Large intestine (tissue), 3 donors: ENCODE results near the gene TMEM214. TPM values are rescaled to one million over a fixed set of nuclear protein-coding genes. Genes with fewer than 3 reads are reported as not detected.
A peak's percentile ranks its signal among the peaks of the same experiment; 100 is the strongest.

Source experiments
- DNase-seq, 2 donors: peaks; one replicate each; pipeline versions ENCODE4 v3.0.0 to v3.0.0-alpha.2; 2013
- H3K27ac ChIP-seq: one replicate; pipeline ENCODE4 v1.5.1; 2013; ENCODE audit warnings: low read length
- H3K27me3 ChIP-seq: 2 replicates; pipeline ENCODE4 v1.6.1; 2013; ENCODE audit warnings: low read length; ENCODE audit not compliant: control insufficient read depth, insufficient read depth
- H3K36me3 ChIP-seq: 2 replicates; pipeline ENCODE4 v1.6.1; 2013; ENCODE audit warnings: low read length; ENCODE audit not compliant: control insufficient read depth, insufficient read depth
- H3K4me1 ChIP-seq: one replicate; pipeline ENCODE4 v1.6.1; 2013; ENCODE audit warnings: low read length; ENCODE audit not compliant: control insufficient read depth, insufficient read depth
- H3K4me3 ChIP-seq: one replicate; pipeline ENCODE4 v1.5.1; 2013; ENCODE audit warnings: low read length
- H3K9me3 ChIP-seq: one replicate; pipeline ENCODE4 v1.6.1; 2013; ENCODE audit warnings: mild to moderate bottlenecking, low read depth, low read length, moderate library complexity; ENCODE audit not compliant: control insufficient read depth
- WGBS: methylation state at CpG from one replicate; pipeline ENCODE4 v1.1.5; 2013; ENCODE audit warnings: low lambda C conversion rate; ENCODE audit not compliant: insufficient coverage; 5-methylcytosine and 5-hydroxymethylcytosine counted together
- polyA plus RNA-seq: library from polyadenylated mRNA; unstranded; fragments of 120-200 nt; gene quantifications from one replicate; pipeline ENCODE4 v1.2.1, GENCODE V29; 2013

TMEM214 gene
- polyA plus RNA-seq, 1 donor: 93.6 TPM

DNA sequence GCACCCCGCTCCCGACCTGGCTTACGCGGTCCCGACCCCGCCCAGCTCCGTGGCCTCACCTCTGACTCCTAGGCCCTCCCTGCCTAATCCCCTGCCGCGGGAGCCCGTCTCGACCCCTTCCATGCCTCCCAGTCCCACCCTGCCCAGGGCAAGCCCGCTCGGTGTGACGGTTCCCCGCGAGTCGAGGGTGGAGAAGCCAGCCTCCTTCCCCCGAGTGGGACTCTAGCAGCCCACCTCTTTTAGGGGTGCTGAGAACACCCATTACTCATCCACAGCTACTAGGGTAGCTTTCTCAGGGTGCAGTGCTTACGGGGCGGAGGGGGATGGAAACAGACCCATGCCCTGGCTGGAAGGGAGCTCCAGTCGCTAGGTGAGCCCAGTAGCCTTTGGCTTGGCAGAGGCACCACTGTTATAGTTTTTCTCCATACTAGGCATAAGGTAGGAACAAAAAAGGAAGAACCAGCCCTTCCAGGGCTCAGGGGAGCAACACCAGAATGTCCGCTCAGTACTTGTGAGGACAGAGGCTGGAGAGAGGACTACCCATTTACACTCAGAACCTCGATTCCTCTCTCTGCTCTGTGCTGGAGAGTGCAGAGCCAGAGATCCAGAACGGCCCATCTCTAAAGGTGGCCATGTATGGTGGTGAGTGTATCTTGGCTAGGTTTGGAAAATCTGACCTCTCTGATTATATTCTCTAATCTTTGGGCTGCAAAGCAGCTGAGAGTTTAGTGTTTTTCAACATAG, 19.3 kb downstream of the TMEM214 start:
- Histone ChIP-seq H3K9me3 (no peaks in the 10 kb centered on the region), H3K27ac (no peak overlapping the region), H3K4me3 (peak overlapping the region; percentile 74), H3K36me3 (peaks cover 33% of the 10 kb centered on the region), H3K27me3 (no peaks in the 10 kb centered on the region), H3K4me1 (peaks cover 11% of the 10 kb centered on the region)
- WGBS: no CpG with 5 or more reads among the region's 24 CpGs
- DNase-seq: no peak

DNA sequence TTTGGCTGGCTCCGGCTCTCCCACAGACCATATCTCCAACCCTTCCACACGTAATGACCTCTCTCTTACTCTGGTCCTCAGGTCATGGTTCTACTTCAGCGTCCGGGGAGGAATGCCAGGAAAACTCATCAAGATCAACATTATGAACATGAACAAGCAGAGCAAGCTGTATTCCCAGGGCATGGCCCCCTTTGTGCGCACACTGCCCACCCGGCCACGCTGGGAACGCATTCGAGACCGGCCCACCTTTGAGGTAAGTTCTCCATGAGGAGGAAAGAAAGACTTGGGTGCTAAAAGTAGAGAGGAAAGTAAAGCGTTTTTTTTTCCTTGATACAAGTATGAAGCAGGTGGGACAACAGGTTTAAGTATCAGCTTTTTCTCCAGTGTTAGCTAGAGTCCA, 20.6 kb downstream of the TMEM214 start:
- H3K27ac ChIP-seq: no peak overlapping the region
- peaks cover 42% of the 10 kb centered on the region for H3K36me3 ChIP-seq
- no peak for DNase-seq
- peaks cover 11% of the 10 kb centered on the region for H3K4me1 ChIP-seq
- WGBS: 100% methylated on average over 1 of the region's 11 CpGs
- no peaks in the 10 kb centered on the region for H3K27me3 ChIP-seq
- H3K4me3 ChIP-seq: no peak overlapping the region
- no peaks in the 10 kb centered on the region for H3K9me3 ChIP-seq

DNA sequence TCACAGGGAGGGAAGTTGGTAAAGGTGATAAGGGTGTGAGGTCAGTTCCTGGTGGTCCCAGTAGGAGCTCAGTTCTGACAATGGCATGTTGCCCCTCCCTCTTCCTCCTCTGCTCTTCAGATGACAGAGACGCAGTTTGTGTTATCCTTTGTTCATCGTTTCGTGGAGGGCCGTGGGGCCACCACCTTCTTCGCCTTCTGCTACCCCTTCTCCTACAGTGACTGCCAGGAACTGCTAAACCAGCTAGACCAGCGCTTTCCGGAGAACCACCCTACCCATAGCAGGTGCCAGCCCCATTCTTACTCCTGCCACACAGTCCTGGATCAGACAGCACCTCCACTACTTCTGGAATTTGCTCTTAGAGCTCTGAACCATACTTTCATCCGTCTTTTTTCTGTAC, 21.0 kb downstream of the TMEM214 start:
- 80% methylated on average over 1 of the region's 8 CpGs for WGBS

DNA sequence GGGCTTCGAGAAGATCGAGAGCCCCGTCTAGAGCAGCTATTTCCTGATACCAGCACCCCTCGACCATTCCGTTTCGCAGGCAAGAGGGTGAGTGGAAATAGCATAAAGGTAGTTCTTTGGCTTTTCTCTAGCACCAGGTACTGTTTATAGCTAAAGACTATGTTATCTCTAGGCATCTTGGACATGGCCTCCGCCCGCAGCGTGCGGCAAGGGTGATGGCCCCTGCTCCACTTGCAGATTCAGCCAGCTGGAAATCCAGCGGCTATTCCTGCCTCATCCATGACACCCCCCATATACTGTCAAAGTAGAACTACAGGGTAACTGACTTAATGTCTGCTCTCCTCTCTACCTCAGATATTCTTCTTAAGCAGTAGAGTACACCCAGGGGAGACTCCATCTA, 22.0 kb downstream of the TMEM214 start:
- Histone ChIP-seq H3K4me3 (no peak overlapping the region), H3K4me1 (peaks cover 4% of the 10 kb centered on the region), H3K27me3 (no peaks in the 10 kb centered on the region), H3K9me3 (no peaks in the 10 kb centered on the region), H3K27ac (no peak overlapping the region), H3K36me3 (peaks cover 52% of the 10 kb centered on the region)
- no peak for DNase-seq
- WGBS: no CpG with 5 or more reads among the region's 11 CpGs

More for the DNA sequence above, 21.0 kb downstream of the TMEM214 start:
- DNase-seq: no peak
- no peak overlapping the region for H3K4me3 ChIP-seq
- no peak overlapping the region for H3K27ac ChIP-seq
- H3K9me3 ChIP-seq: no peaks in the 10 kb centered on the region
- H3K4me1 ChIP-seq: peaks cover 11% of the 10 kb centered on the region
- peaks cover 45% of the 10 kb centered on the region for H3K36me3 ChIP-seq
- no peaks in the 10 kb centered on the region for H3K27me3 ChIP-seq

DNA sequence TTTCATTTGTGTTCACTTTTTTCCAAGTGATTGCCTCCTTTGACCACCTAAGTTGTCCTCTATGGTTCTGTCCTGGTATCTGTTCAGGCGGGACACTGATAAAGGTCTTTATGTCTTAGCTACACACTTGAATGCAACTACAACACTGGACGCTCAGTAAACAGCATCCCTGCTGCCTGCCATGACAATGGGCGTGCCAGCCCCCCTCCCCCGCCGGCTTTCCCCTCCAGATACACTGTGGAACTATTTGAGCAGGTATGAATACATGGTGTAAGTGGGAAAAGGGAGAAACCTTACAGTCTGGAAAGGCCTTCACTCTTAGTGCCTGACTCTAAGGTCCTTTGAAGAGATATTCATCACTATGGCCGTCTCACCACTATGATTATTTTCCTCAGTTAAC, 24.4 kb downstream of the TMEM214 start:
- Histone ChIP-seq H3K4me3 (no peak overlapping the region), H3K4me1 (peaks cover 3% of the 10 kb centered on the region), H3K9me3 (no peaks in the 10 kb centered on the region), H3K27me3 (no peaks in the 10 kb centered on the region), H3K27ac (no peak overlapping the region), H3K36me3 (peaks cover 56% of the 10 kb centered on the region)
- no peak for DNase-seq
- no CpG with 5 or more reads among the region's 6 CpGs for WGBS

DNA sequence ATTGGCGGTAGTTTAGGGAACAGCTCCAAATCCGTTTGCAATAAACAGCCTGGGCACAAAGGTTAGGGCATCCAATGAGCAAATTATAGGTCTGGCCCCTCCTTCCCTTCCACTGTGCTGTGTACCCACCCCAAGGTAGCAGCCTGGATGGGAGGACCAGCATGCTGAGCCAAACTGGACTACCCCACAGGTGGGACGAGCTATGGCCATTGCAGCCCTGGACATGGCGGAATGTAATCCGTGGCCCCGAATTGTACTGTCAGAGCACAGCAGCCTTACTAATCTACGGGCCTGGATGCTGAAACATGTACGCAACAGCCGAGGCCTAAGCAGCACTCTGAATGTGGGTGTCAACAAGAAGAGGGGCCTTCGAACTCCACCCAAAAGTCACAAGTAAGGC, 25.4 kb downstream of the TMEM214 start:
- no CpG with 5 or more reads among the region's 10 CpGs for WGBS
- no peak for DNase-seq
- Histone ChIP-seq H3K4me1 (no peaks in the 10 kb centered on the region), H3K9me3 (no peaks in the 10 kb centered on the region), H3K27ac (no peak overlapping the region), H3K4me3 (no peak overlapping the region), H3K27me3 (no peaks in the 10 kb centered on the region), H3K36me3 (peaks cover 55% of the 10 kb centered on the region)

DNA sequence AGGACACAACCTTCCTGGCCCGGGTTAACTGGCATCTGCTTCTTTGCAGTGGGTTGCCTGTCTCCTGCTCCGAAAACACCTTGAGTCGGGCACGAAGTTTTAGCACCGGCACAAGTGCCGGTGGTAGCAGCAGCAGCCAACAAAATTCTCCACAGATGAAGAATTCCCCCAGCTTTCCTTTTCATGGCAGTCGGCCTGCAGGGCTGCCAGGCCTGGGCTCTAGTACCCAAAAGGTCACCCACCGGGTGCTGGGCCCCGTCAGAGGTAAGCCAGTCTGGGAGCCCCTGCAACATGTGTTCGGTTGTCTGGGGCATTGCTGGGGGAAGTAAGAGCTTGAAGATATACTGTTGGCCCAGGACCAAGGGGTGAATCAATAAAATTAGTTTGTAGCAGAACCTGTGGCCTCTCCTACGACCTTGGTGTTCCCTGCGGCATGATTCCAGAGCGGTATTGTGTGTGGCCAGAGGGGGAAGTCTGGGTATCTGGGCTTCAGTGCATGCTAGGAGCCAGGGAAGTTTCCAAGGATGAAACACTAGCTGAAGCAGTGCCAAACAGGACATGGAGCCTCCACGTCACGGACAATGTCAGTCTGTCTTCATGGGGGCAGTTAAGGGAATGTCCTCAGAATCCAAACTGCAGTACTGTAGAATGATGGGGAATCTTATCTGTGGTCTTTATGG, 26.5 kb downstream of the TMEM214 start:
- H3K9me3 ChIP-seq: no peaks in the 10 kb centered on the region
- no peaks in the 10 kb centered on the region for H3K4me1 ChIP-seq
- WGBS: no CpG with 5 or more reads among the region's 15 CpGs
- H3K27ac ChIP-seq: no peak overlapping the region
- H3K36me3 ChIP-seq: peaks cover 45% of the 10 kb centered on the region
- H3K4me3 ChIP-seq: no peak overlapping the region
- no peaks in the 10 kb centered on the region for H3K27me3 ChIP-seq
- no peak for DNase-seq

DNA sequence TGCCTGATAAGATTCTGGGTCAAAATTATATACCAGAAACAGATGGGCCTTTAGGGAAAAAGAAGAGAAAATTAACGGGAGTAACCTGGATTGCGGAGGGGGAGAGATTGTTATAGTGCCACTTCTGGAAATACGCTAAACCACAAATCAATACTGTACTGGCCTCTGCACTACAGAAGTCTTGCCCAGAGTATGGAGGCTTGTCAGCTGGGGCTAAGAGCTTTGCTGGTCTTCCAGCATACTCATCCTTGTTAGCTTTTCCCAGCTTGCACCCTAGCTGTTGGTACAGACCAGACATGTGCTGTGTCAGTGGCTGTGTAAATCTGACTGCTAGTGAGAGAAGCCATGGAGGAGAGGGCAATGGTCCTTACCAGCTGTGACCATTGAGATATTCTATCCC, 27.6 kb downstream of the TMEM214 start:
- WGBS: no CpG with 5 or more reads among the region's 3 CpGs
- H3K36me3 ChIP-seq: peaks cover 38% of the 10 kb centered on the region
- H3K4me1 ChIP-seq: no peaks in the 10 kb centered on the region

DNA sequence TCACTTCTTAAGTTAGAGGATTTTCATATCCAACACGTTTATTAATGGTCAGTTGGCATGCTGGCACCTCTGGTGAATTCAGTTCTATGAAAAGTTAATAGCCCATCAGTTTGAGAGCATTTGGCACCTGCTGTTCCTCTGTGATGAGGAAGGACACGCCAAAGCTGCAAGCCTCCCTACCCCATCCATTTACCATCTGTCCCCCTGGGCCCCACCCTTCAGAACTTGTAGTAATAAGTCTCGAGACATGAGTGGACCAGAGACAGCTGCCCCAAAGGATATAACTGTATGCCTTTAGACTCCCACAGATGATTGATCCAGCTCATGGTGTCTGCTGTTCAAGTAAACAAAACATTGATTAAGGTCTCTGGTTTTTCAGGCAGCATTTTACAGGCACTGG, 32.4 kb downstream of the TMEM214 start:
- Histone ChIP-seq H3K36me3 (peaks cover 43% of the 10 kb centered on the region), H3K27ac (no peak overlapping the region), H3K9me3 (no peaks in the 10 kb centered on the region), H3K4me3 (no peak overlapping the region), H3K27me3 (no peaks in the 10 kb centered on the region), H3K4me1 (peaks cover 8% of the 10 kb centered on the region)
- no CpG with 5 or more reads among the region's 3 CpGs for WGBS
- DNase-seq: no peak

More for the DNA sequence above, 27.6 kb downstream of the TMEM214 start:
- H3K4me3 ChIP-seq: no peak overlapping the region
- no peaks in the 10 kb centered on the region for H3K27me3 ChIP-seq
- no peaks in the 10 kb centered on the region for H3K9me3 ChIP-seq
- DNase-seq: no peak
- H3K27ac ChIP-seq: no peak overlapping the region

DNA sequence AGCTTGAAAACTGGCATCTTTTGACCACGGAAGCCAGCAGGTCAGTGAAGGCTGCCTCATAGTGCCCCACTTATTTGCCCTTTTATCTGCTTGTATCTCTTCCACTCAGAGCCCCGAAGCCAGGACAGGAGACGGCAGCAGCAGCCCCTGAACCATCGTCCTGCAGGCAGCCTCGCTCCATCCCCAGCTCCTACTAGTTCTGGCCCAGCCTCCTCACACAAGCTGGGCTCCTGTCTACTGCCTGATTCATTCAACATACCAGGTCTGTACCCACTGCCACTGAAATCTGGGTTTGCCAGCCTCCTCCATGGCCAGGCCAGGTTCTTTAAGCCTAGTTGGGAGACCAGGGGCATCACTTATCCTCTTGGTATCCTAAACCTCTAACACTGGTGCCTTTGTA, 34.6 kb downstream of the TMEM214 start:
- no CpG with 5 or more reads among the region's 5 CpGs for WGBS
- H3K36me3 ChIP-seq: peaks cover 41% of the 10 kb centered on the region
- H3K27me3 ChIP-seq: no peaks in the 10 kb centered on the region
- H3K4me1 ChIP-seq: peaks cover 18% of the 10 kb centered on the region
- H3K27ac ChIP-seq: no peak overlapping the region
- H3K4me3 ChIP-seq: no peak overlapping the region
- H3K9me3 ChIP-seq: no peaks in the 10 kb centered on the region
- DNase-seq: no peak
